Gastrocnemius medialis (tissue), 4 donors: Measurements from ENCODE around the gene EXOC7. TPM values are rescaled to one million over a fixed set of nuclear protein-coding genes. Genes with fewer than 3 reads are reported as not detected.

Source experiments
- ATAC-seq, 2 donors: fragments of 150-250 bp; one replicate each; pipeline ENCODE4 v1.9.1; 2016
- DNase-seq, 2 donors: peaks; one replicate each; pipeline ENCODE4 v3.0.0-alpha.2; 2019
- H3K27ac ChIP-seq, 4 donors: fragments of 200-600 bp; sonication (generic); 1 replicate in 1 of 4; 2 replicates in 3 of 4; pipeline ENCODE4 v1.5.1; 2016 to 2018; ENCODE audit warnings: mild to moderate bottlenecking in 2 of 4, moderate library complexity in 1 of 4
- H3K27me3 ChIP-seq, 3 donors: fragments of 200-600 bp; sonication (generic) in 2 of 3; 1 replicate in 1 of 3; 2 replicates in 2 of 3; pipeline versions ENCODE4 v1.5.1 to v1.6.0; 2016 to 2019; ENCODE audit warnings: mild to moderate bottlenecking in 1 of 3, moderate library complexity in 1 of 3
- H3K36me3 ChIP-seq, 2 donors: fragments of 200-600 bp; sonication (generic) in 1 of 2; one replicate each; pipeline ENCODE4 v1.5.1; 2017 to 2018
- H3K4me1 ChIP-seq, 2 donors: fragments of 200-600 bp; sonication (generic) in 1 of 2; one replicate each; pipeline ENCODE4 v1.5.1; 2016 to 2017; ENCODE audit warnings: mild to moderate bottlenecking in 2 of 2
- H3K4me3 ChIP-seq, 4 donors: fragments of 200-600 bp; sonication (generic) in 3 of 4; 1 replicate in 1 of 4; 2 replicates in 3 of 4; pipeline ENCODE4 v1.5.1; 2016 to 2019; ENCODE audit warnings: mild to moderate bottlenecking in 2 of 4
- H3K9me3 ChIP-seq, 3 donors: fragments of 200-600 bp; sonication (generic) in 2 of 3; 1 replicate in 1 of 3; 2 replicates in 2 of 3; pipeline ENCODE4 v1.5.1; 2016 to 2019
- CTCF ChIP-seq, 5 experiments: fragments of 450-650 bp in 3 of 5; fragments of 200-600 bp in 2 of 5; sonication (generic) in 2 of 5; IDR thresholded peaks in 4 of 5; conservative IDR thresholded peaks in 1 of 5; 1 replicate in 4 of 5; 2 replicates in 1 of 5; pipeline ENCODE4 v1.5.1; 2016 to 2019; ENCODE audit warnings: antibody characterized with exemption in 5 of 5, mild to moderate bottlenecking in 3 of 5, moderate library complexity in 3 of 5
- POLR2A ChIP-seq, 2 donors: fragments of 450-650 bp; IDR thresholded peaks; one replicate each; pipeline ENCODE4 v1.6.1; 2017; ENCODE audit warnings: antibody characterized with exemption in 2 of 2, mild to moderate bottlenecking in 2 of 2, moderate library complexity in 2 of 2
- in situ Hi-C, 4 donors: fragments of 200-750 bp; cut with MboI; loops; one replicate each; pipeline versions ENCODE4 v1.15.0 to v1.8.0; 2017; ENCODE audit warnings: low sequenced_read_pairs in 4 of 4
- intact Hi-C: fragments of 100-400 bp; cut with DNase I; formaldehyde crosslinking; loops from one replicate; pipeline ENCODE4 v1.15.1; 2023; ENCODE audit warnings: low total_unique reads
- total RNA-seq, 4 donors: library from RNA; depleted of rRNA; stranded (reverse); fragments of >200 nt; gene quantifications; one replicate each; pipeline versions ENCODE4 v1.1.0 to v1.2.3, GENCODE V29; 2016

Gene EXOC7
- total RNA-seq, 4 donors from 2014 or later: 49.5 to 70.7 (median 53.9) TPM

GRCh38 chr17:76095943-76096342 lies 7.6 kb downstream of the EXOC7 start:
- intact Hi-C loops: no loop called here
- ATAC-seq: no peak
- Histone ChIP-seq H3K4me1 (no peaks in the 10 kb centered on the region), H3K27ac (no peak overlapping the region), H3K4me3 (no peak overlapping the region), H3K36me3 (peaks cover 0 to 81% of the 10 kb centered on the region in 2 donors), H3K9me3 (no peaks in the 10 kb centered on the region), H3K27me3 (no peaks in the 10 kb centered on the region)
- DNase-seq: no peak
- TF ChIP-seq CTCF (IDR thresholded peaks at IDR 0.05 in 4 of 5, conservative IDR thresholded peaks at IDR 0.05 in 1 of 5) (no peak), POLR2A (IDR thresholded peaks at IDR 0.05) (no peak)
- in situ Hi-C loops: no loop called here

GRCh38 chr17:76094046-76094445 lies 9.5 kb downstream of the EXOC7 start:
- H3K4me3 ChIP-seq: no peak overlapping the region
- H3K9me3 ChIP-seq: no peaks in the 10 kb centered on the region
- TF ChIP-seq CTCF (IDR thresholded peaks at IDR 0.05 in 4 of 5, conservative IDR thresholded peaks at IDR 0.05 in 1 of 5): no peak
- no peak for TF ChIP-seq POLR2A (IDR thresholded peaks at IDR 0.05)
- H3K27me3 ChIP-seq: no peaks in the 10 kb centered on the region
- H3K36me3 ChIP-seq: peaks cover 0 to 84% of the 10 kb centered on the region in 2 donors
- in situ Hi-C loops: no loop called here
- ATAC-seq (no peak), DNase-seq (no peak)
- H3K27ac ChIP-seq: no peak overlapping the region
- intact Hi-C loops: no loop called here
- no peaks in the 10 kb centered on the region for H3K4me1 ChIP-seq

- Histone ChIP-seq H3K27me3 (no peaks in the 10 kb centered on the region), H3K36me3 (peaks cover 0 to 94% of the 10 kb centered on the region in 2 donors), H3K9me3 (no peaks in the 10 kb centered on the region), H3K27ac (no peak overlapping the region), H3K4me3 (no peak overlapping the region), H3K4me1 (no peaks in the 10 kb centered on the region)
- ATAC-seq (no peak), DNase-seq (no peak)
- in situ Hi-C loops (no loop called here), intact Hi-C loops (no loop called here)
- TF ChIP-seq CTCF (IDR thresholded peaks at IDR 0.05 in 4 of 5, conservative IDR thresholded peaks at IDR 0.05 in 1 of 5) (no peak), POLR2A (IDR thresholded peaks at IDR 0.05) (no peak)
These were observed 10.8 kb downstream of the EXOC7 start for GRCh38 chr17:76092526-76093413.

- H3K36me3 ChIP-seq: peaks cover 0 to 94% of the 10 kb centered on the region in 2 donors
- TF ChIP-seq CTCF (IDR thresholded peaks at IDR 0.05 in 4 of 5, conservative IDR thresholded peaks at IDR 0.05 in 1 of 5): no peak
- TF ChIP-seq POLR2A (IDR thresholded peaks at IDR 0.05): no peak
- H3K4me3 ChIP-seq: no peak overlapping the region
- H3K4me1 ChIP-seq: no peaks in the 10 kb centered on the region
- H3K9me3 ChIP-seq: no peaks in the 10 kb centered on the region
- H3K27me3 ChIP-seq: no peaks in the 10 kb centered on the region
- DNase-seq: no peak
- in situ Hi-C loops: no loop called here
- intact Hi-C loops: no loop called here
- no peak for ATAC-seq
- H3K27ac ChIP-seq: no peak overlapping the region
These were observed 11.9 kb downstream of the EXOC7 start for GRCh38 chr17:76091526-76092286.
